GM21576 (cell line): ENCODE data around the gene KISS1.

Source experiments
- ATAC-seq: cut with Tn5 transposase; IDR thresholded peaks from one replicate; pipeline ENCODE4 v1.9.1; 2021; ENCODE audit warnings: mild to moderate bottlenecking, moderate library complexity; ENCODE audit not compliant: unreplicated experiment

Gene KISS1

GRCh38 chr1:204162494-204163074 is 33.7 kb downstream of the KISS1 start:
- no peak for ATAC-seq

GRCh38 chr1:204161609-204162493 is 34.4 kb downstream of the KISS1 start:
- no peak for ATAC-seq

GRCh38 chr1:204157962-204158361 is 38.3 kb downstream of the KISS1 start:
- no peak for ATAC-seq

GRCh38 chr1:204155881-204156280 is 40.4 kb downstream of the KISS1 start:
- ATAC-seq: no peak

- ATAC-seq: no peak
These were observed 41.6 kb downstream of the KISS1 start for GRCh38 chr1:204154568-204155255.

GRCh38 chr1:204153667-204154066 is 42.6 kb downstream of the KISS1 start:
- no peak for ATAC-seq

- ATAC-seq: no peak
These were observed 43.8 kb downstream of the KISS1 start for GRCh38 chr1:204152310-204153044.

- no peak for ATAC-seq
These were observed 44.6 kb downstream of the KISS1 start, which contains the start of gene ETNK2 for GRCh38 chr1:204151552-204152309. TSS of gene ETNK2 (minus strand) at chr1:204152044. CDS start at chr1:204151852, 192 bp downstream.

- no peak for ATAC-seq
These were observed 45.4 kb downstream of the KISS1 start for GRCh38 chr1:204150702-204151551.

- no peak for ATAC-seq
These were observed 46.4 kb downstream of the KISS1 start for GRCh38 chr1:204149635-204150565.

GRCh38 chr1:204149107-204149506 is 47.2 kb downstream of the KISS1 start:
- ATAC-seq: no peak

- ATAC-seq: no peak
These were observed 48.6 kb downstream of the KISS1 start for GRCh38 chr1:204147406-204148383.

GRCh38 chr1:204146965-204147364 is 49.3 kb downstream of the KISS1 start:
- ATAC-seq: no peak

- no peak for ATAC-seq
These were observed 50.0 kb downstream of the KISS1 start for GRCh38 chr1:204146309-204146708.

- no peak for ATAC-seq
These were observed 51.2 kb downstream of the KISS1 start for GRCh38 chr1:204145033-204145504.

- no peak for ATAC-seq
These were observed 52.8 kb downstream of the KISS1 start for GRCh38 chr1:204143276-204144041.
